Small intestine (tissue), 7 donors: ENCODE results near the gene MEGF8. TPM values are rescaled to one million over a fixed set of nuclear protein-coding genes. Genes with fewer than 3 reads are reported as not detected.

Source experiments
- DNase-seq, 2 donors: peaks; one replicate each; pipeline versions ENCODE4 v3.0.0 to v3.0.0-alpha.2; 2013
- FAIRE-seq: peaks from 2 replicates; lab custom pipeline; 2012; peaks lifted over from hg19 to GRCh38; lab: Jason Lieb, UNC
- H3K27ac ChIP-seq, 3 donors: one replicate each; pipeline ENCODE4 v1.5.1; 2013; ENCODE audit warnings: low read length in 2 of 3, mild to moderate bottlenecking in 2 of 3, control low read depth in 1 of 3, inconsistent platforms in 1 of 3, low read depth in 1 of 3, moderate library complexity in 1 of 3
- H3K27me3 ChIP-seq, 3 donors: one replicate each; pipeline ENCODE4 v1.6.1; 2013; ENCODE audit warnings: low read length in 3 of 3, inconsistent platforms in 1 of 3; ENCODE audit not compliant: control insufficient read depth in 3 of 3, insufficient read depth in 3 of 3
- H3K36me3 ChIP-seq, 3 donors: one replicate each; pipeline ENCODE4 v1.6.1; 2013; ENCODE audit warnings: low read length in 3 of 3, inconsistent platforms in 1 of 3, low read depth in 1 of 3, mild to moderate bottlenecking in 1 of 3, moderate library complexity in 1 of 3; ENCODE audit not compliant: control insufficient read depth in 3 of 3, insufficient read depth in 2 of 3
- H3K4me1 ChIP-seq, 3 donors: one replicate each; pipeline ENCODE4 v1.6.1; 2013; ENCODE audit warnings: low read length in 2 of 3, inconsistent platforms in 1 of 3, low read depth in 1 of 3, mild to moderate bottlenecking in 1 of 3, moderate library complexity in 1 of 3; ENCODE audit not compliant: control insufficient read depth in 3 of 3, insufficient read depth in 2 of 3
- H3K4me3 ChIP-seq, 3 donors: one replicate each; pipeline ENCODE4 v1.5.1; 2013; ENCODE audit warnings: low read length in 3 of 3, control low read depth in 1 of 3, inconsistent platforms in 1 of 3, low read depth in 1 of 3, mild to moderate bottlenecking in 1 of 3, moderate library complexity in 1 of 3
- H3K9me3 ChIP-seq, 2 donors: one replicate each; pipeline ENCODE4 v1.6.1; 2013; ENCODE audit warnings: low read depth in 1 of 2, low read length in 1 of 2; ENCODE audit not compliant: control insufficient read depth in 2 of 2, insufficient read depth in 1 of 2
- WGBS, 3 donors: extraction: QIAGEN DNeasy Blood & Tissue Kit; methylation state at CpG; one replicate each; pipeline ENCODE4 v1.1.7; 2013; 5-methylcytosine and 5-hydroxymethylcytosine counted together
- polyA plus RNA-seq, 4 donors: library from polyadenylated mRNA; stranded (reverse) in 3 of 4; unstranded in 1 of 4; fragments of 200-250 nt in 3 of 4; fragments of 120-200 nt in 1 of 4; gene quantifications; one replicate each; pipeline versions ENCODE4 v1.2.1 to v1.2.3, GENCODE V29; 2013
- donor health status: healthy with polysubstance abuse.
- donor health status: control.
- donor health status: control.
- donor health status: Bipolar disorder and iron deficiency.
- donor health status: healthy.

The MEGF8 gene
- polyA plus RNA-seq, 4 donors: 2.4 to 26.7 (median 6.9) TPM

DNA sequence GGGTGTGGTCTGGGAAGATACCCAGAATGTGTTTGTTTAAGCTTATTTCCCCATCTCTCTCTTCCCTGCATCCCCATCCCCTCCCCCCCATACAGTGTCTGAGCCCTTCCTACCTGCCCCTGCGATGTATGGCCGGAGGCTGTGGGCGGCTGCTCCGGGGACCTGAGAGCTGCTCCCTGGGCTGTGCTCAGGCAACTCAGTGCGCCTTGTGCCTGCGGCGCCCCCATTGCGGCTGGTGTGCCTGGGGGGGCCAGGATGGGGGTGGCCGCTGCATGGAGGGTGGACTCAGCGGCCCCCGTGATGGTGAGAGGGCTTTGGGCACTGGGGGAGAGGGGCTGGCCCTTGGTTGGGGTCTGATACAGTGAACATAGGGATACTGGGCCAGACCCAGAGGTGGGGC is 42.9 kb downstream of the MEGF8 start:
- H3K27me3 ChIP-seq: no peaks in the 10 kb centered on the region
- FAIRE-seq: no peak
- H3K27ac ChIP-seq: no peak overlapping the region
- peaks cover 0 to 70% (median 0%) of the 10 kb centered on the region in 3 donors for H3K36me3 ChIP-seq
- H3K4me3 ChIP-seq: no peak overlapping the region
- 94 to 98% (median 95%) methylated on average over 11 of the region's 11 CpGs for WGBS, 3 donors
- peaks cover 0 to 6% of the 10 kb centered on the region in 2 donors for H3K9me3 ChIP-seq
- peaks cover 0 to 3% (median 0%) of the 10 kb centered on the region in 3 donors for H3K4me1 ChIP-seq
- no peak for DNase-seq

DNA sequence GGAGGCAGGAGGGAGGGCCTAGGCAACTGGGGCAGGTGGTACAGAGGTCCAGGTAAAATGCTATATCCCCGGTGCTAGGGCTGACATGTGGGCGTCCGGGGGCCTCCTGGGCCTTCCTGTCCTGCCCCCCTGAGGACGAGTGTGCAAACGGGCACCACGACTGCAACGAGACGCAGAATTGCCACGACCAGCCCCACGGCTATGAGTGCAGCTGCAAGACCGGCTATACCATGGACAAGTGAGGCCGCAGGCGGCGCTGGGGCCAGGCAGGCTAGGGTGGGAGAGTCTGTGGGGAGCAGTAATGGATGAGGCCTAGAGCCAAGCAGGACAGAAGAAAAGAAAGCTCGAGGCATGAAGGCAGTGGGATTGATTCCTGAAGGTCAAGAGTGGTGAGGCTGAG is 43.3 kb downstream of the MEGF8 start:
- 91 to 93% (median 92%) methylated on average over 15 of the region's 15 CpGs for WGBS, 3 donors

GRCh38 chr19:42369433-42370067 is 44.1 kb downstream of the MEGF8 start:
- H3K4me1 ChIP-seq: peaks cover 0 to 3% (median 0%) of the 10 kb centered on the region in 3 donors
- 91 to 93% (median 92%) methylated on average over 27 of the region's 27 CpGs for WGBS, 3 donors
- FAIRE-seq (no peak), DNase-seq (no peak)
- H3K27me3 ChIP-seq: no peaks in the 10 kb centered on the region
- no peaks in the 10 kb centered on the region for H3K9me3 ChIP-seq
- no peak overlapping the region for H3K4me3 ChIP-seq
- H3K36me3 ChIP-seq: peaks cover 0 to 66% (median 0%) of the 10 kb centered on the region in 3 donors
- H3K27ac ChIP-seq: no peak overlapping the region

More for the DNA sequence above, 43.3 kb downstream of the MEGF8 start:
- DNase-seq: no peak
- Histone ChIP-seq H3K4me1 (peaks cover 0 to 3% (median 0%) of the 10 kb centered on the region in 3 donors), H3K9me3 (peaks cover 0 to 3% of the 10 kb centered on the region in 2 donors), H3K27ac (no peak overlapping the region), H3K27me3 (no peaks in the 10 kb centered on the region), H3K4me3 (no peak overlapping the region), H3K36me3 (peaks cover 0 to 69% (median 0%) of the 10 kb centered on the region in 3 donors)
- no peak for FAIRE-seq

GRCh38 chr19:42370068-42370520 is 44.7 kb downstream of the MEGF8 start:
- Histone ChIP-seq H3K4me3 (no peak overlapping the region), H3K9me3 (no peaks in the 10 kb centered on the region), H3K4me1 (peaks cover 0 to 3% (median 0%) of the 10 kb centered on the region in 3 donors), H3K27me3 (no peaks in the 10 kb centered on the region), H3K27ac (no peak overlapping the region), H3K36me3 (peaks cover 0 to 67% (median 0%) of the 10 kb centered on the region in 3 donors)
- peak in 1 of 2 donors; percentile 16 for DNase-seq
- FAIRE-seq: no peak
- WGBS, 3 donors: 57 to 68% (median 65%) methylated on average over 9 of the region's 9 CpGs

GRCh38 chr19:42370626-42371175 is 45.3 kb downstream of the MEGF8 start:
- peaks cover 0 to 3% (median 0%) of the 10 kb centered on the region in 3 donors for H3K4me1 ChIP-seq
- FAIRE-seq (no peak), DNase-seq (peak in 1 of 2 donors; percentile 64)
- no peak overlapping the region for H3K4me3 ChIP-seq
- WGBS, 3 donors: 82 to 98% (median 85%) methylated on average over 8 to 12 of the region's 12 CpGs
- H3K36me3 ChIP-seq: peaks cover 0 to 71% (median 0%) of the 10 kb centered on the region in 3 donors
- H3K27me3 ChIP-seq: no peaks in the 10 kb centered on the region
- no peaks in the 10 kb centered on the region for H3K9me3 ChIP-seq
- no peak overlapping the region for H3K27ac ChIP-seq

DNA sequence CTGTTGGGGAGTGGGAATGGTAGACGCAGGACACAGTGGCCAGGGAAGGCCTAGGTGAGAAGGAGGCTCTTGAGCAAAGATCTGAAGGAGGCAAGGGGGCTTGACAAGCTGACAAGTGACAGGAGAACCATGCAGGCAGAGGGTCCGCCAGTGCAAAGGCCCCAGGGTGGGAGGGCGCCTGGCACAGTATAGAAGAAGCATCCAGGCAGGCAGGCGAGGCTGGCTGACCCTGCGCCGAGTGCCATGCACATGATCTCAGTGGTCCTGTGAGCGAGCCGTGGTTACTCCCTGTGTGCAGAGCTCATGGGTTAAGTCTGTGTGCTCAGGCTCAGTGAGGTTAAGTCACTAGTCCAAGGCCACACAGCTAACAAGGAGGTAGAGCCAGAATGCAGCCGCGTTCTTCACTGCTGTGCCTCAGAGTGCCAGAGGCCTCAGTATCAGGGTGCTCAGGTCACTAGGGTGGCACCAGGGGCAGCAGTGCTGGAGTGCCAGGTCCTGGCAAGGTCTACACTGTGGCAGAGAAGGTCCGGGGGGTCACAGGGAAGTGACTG is 49.5 kb downstream of the MEGF8 start:
- H3K27ac ChIP-seq: no peak overlapping the region
- H3K4me1 ChIP-seq: peaks cover 0 to 19% (median 2%) of the 10 kb centered on the region in 3 donors
- peaks cover 0 to 59% (median 0%) of the 10 kb centered on the region in 3 donors for H3K36me3 ChIP-seq
- no peak overlapping the region for H3K4me3 ChIP-seq
- FAIRE-seq (no peak), DNase-seq (no peak)
- H3K9me3 ChIP-seq: peaks cover 0 to 6% of the 10 kb centered on the region in 2 donors
- 94 to 95% (median 94%) methylated on average over 11 of the region's 11 CpGs for WGBS, 3 donors
- no peaks in the 10 kb centered on the region for H3K27me3 ChIP-seq

DNA sequence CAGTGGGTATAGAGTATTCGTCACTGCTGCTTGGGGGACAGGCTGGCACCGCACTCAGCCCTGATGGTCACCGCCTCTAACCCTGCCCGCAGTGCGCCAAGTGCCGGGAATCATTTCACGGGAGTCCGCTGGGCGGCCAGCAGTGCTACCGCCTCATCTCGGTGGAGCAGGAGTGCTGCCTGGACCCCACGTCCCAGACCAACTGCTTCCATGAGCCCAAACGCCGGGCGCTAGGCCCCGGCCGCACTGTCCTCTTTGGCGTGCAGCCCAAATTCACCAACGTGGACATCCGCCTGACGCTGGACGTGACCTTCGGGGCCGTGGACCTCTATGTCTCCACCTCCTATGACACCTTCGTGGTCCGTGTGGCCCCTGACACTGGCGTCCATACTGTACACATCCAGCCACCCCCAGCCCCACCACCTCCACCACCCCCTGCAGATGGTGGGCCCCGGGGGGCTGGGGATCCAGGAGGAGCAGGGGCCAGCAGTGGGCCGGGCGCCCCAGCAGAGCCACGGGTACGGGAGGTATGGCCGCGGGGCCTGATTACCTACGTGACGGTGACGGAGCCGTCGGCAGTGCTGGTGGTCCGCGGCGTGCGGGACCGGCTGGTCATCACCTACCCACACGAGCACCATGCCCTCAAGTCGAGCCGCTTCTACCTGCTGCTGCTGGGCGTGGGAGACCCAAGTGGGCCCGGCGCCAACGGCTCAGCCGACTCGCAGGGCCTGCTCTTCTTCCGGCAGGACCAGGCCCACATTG is 50.2 kb downstream of the MEGF8 start:
- H3K4me3 ChIP-seq: no peak overlapping the region
- H3K27me3 ChIP-seq: no peaks in the 10 kb centered on the region
- no peak for FAIRE-seq
- H3K9me3 ChIP-seq: peaks cover 0 to 6% of the 10 kb centered on the region in 2 donors
- H3K36me3 ChIP-seq: peaks cover 0 to 52% (median 0%) of the 10 kb centered on the region in 3 donors
- H3K27ac ChIP-seq: no peak overlapping the region
- no peak for DNase-seq
- 93 to 95% (median 95%) methylated on average over 51 to 54 of the region's 54 CpGs for WGBS, 3 donors
- H3K4me1 ChIP-seq: peaks cover 0 to 16% (median 2%) of the 10 kb centered on the region in 3 donors

DNA sequence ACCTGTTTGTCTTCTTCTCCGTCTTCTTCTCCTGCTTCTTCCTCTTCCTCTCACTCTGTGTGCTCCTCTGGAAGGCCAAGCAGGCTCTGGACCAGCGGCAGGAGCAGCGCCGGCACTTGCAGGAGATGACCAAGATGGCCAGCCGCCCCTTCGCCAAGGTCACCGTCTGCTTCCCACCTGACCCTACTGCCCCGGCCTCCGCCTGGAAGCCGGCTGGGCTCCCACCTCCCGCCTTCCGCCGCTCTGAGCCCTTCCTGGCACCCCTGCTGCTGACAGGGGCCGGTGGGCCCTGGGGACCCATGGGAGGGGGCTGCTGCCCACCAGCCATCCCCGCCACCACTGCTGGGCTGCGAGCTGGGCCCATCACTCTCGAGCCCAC is 50.7 kb downstream of the MEGF8 start:
- Histone ChIP-seq H3K4me1 (peaks cover 0 to 16% (median 2%) of the 10 kb centered on the region in 3 donors), H3K27ac (no peak overlapping the region), H3K9me3 (peaks cover 0 to 6% of the 10 kb centered on the region in 2 donors), H3K36me3 (peaks cover 0 to 48% (median 0%) of the 10 kb centered on the region in 3 donors), H3K4me3 (no peak overlapping the region), H3K27me3 (no peaks in the 10 kb centered on the region)
- 95 to 97% (median 96%) methylated on average over 16 to 17 of the region's 17 CpGs for WGBS, 3 donors
- DNase-seq (no peak), FAIRE-seq (no peak)
